COLO668 (cell line): Measurements from ENCODE around the gene OR2T4.

Experiments used
- DNase-seq: peaks from one replicate; lab custom pipeline; 2025; ENCODE audit not compliant: unreplicated experiment; lab: John Stamatoyannopoulos, UW

Gene OR2T4

DNA sequence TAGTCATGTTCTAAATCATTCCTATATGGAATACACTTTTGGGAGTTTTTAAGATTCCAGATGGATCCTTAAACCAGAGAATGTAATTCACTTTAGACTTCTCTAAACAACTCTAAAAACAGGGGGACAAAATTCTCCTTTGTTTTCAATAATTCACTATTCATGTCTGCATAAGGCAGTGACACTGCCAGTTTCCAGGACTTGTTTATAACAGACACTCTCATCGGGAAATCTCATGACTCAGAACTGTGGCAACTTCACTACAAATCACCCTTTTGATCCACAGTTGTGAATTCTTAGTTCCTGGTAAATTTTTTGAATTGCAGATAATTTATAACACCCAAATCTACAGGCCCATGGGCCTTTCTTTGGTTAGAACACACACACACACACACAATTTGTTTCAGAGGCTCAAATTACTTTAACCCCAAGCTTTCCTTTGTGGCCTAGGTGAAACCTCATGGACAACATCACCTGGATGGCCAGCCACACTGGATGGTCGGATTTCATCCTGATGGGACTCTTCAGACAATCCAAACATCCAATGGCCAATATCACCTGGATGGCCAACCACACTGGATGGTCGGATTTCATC, at the start of gene OR2T4:
TSS of gene OR2T4 (plus strand) at position 545 of the 595 bp plus-strand sequence. CDS start at position 545, 0 bp downstream.
- no peak for DNase-seq

DNA sequence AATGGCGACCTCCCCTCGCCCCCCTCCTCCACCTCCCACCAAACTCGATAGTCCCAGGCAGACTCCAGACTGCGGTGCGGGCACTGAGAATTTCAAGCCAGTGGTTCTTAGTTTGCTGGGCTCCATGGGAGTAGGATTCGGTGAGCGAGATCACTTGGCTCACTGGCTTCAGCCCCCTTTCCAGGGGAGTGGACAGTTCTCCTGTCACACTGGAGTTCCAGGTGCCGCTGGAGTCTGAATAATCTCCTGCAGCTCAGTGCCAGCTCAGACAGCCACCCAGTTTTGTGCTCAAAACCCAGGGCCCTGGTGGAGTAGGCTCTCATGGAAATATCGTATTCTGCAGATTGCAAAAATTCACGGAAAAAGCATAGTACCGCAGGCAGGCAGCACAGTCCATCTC, 44.7 kb upstream of the OR2T4 start:
- no peak for DNase-seq

DNA sequence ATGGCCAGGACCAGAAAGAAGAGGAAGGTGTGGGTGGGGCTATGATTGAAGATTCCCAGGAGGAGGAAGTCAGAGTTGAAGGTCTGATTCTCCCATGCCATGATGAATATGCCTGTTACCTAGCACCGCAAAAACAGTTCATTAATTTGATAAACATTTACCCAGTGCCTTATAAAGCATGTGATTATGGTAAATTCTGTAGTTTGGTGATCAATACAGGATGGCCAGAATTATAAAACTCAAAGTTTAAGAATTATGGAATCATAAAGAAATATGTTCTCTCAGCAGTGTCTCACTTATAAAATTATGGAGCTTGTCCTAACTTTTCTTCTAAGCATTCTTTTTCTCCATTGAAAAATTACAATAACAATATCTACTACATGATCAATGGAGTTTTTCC, 37.0 kb upstream of the OR2T4 start, which contains the start of gene OR2M7:
TSS of gene OR2M7 (minus strand) at position 101 of the 400 bp plus-strand sequence. CDS start at position 101, 0 bp downstream.
- no peak for DNase-seq

DNA sequence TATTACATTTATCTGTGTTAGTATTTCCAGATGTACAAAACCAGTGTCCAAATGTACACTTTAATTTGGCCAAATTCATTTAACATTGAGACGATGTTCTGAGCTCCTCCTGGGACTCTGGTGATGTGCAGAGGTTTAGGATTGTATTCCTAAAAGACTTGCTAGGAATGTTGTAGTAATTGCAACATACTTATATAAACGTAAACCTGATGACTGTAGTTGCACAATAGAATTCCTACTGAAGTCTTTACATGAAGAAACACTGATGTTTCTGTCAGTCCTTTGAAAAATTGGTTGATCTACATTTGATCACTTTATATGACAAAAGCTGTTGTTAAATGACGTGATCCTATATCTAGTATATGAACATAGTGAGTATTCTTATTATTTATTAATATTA, 18.0 kb upstream of the OR2T4 start:
- DNase-seq, result no peak

GRCh38 chr1:248348475-248348874, 13.0 kb upstream of the OR2T4 start, which contains the start of gene OR14C36:
OR14C36 (plus strand) TSS chr1:248348775; CDS start chr1:248348775, 0 bp downstream.
- no peak for DNase-seq

- DNase-seq, result no peak
Observed at GRCh38 chr1:248359415-248359814, 2.0 kb upstream of the OR2T4 start.

DNA sequence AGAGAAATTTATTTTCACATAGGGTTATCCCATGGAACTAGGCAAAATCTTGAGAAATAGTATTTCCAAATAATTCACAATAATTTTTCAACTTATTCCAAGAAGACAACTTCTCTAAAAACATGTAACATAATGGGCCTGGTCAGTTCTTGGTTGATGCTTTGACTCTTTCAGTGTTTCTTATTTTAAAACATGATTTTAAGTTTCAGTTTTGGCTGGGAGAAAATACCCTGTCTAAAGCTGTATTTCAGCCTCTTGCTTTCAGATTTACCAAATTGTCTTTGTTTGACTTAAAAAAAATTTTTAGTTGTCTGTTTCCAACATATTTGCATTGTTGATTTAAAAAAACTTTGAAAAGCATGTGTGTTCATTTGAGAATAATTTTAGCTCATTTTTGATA, 5.1 kb downstream of the OR2T4 start:
- no peak for DNase-seq

- DNase-seq, result no peak
Observed at GRCh38 chr1:248372394-248372793, 10.9 kb downstream of the OR2T4 start.

DNA sequence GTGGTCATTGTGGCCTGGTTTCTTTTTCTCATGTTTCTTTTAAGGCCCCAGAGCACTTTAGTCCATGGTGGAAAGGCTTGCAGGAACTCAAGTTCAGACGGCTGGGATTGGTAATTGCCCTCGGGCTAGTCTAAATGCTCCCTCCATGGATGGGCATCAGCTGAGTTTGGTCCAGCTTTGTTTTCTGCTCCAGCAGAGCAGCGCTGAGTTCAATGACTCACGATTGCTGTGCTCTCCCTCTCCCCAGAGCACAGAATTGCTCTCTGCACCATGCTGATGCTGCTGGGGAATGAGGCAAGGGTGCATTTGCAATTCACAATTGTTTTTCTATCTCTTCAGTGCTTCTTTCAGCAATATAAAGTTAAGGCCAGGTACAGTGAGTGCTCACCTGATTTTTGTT, 12.3 kb downstream of the OR2T4 start:
- DNase-seq, result no peak

DNA sequence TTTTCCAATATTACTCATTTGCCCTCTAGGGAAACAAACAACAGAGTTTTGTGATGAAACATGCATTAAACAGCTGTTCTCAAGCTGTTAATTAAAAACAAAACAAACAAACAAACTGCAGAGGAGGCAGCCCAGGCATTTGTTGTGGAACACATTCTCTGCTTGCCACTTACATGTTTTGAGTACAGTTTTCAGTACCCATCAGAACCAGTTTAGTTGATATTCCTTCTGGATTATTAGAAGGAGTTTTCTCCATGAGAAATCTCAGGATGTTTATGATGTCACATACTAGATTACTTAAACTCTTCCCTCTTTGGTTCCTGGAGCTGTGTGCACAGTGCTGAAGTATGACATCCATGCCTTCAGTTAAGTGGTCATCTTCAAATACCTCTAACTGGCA, 14.0 kb downstream of the OR2T4 start, which contains the start of gene OR2T6:
TSS of gene OR2T6 (plus strand) at position 301 of the 400 bp plus-strand sequence. CDS start 11,863 bp downstream, outside the sequence.
- no peak for DNase-seq

DNA sequence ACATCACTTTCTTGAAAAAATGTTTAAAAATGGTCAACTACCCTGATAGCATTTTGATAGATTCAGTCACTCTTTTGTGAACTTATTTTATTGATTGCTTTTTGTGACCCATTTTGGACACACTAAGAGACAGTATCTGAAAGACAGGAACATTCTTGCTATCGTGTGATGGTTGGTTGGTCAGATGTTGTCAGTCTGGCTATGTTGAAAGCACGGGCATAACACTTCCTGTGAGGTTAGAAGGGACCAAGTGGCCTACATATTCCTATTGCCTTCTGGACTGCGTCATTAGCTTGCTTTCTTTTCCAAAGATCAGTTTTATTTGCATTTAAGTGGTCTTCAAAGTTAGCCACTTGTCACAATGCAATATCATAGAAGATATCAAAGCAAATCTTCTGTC, 15.5 kb downstream of the OR2T4 start:
- no peak for DNase-seq

GRCh38 chr1:248380854-248381253, 19.4 kb downstream of the OR2T4 start:
- no peak for DNase-seq

GRCh38 chr1:248388426-248388825, 27.0 kb downstream of the OR2T4 start:
- DNase-seq, result no peak

- no peak for DNase-seq
Observed at GRCh38 chr1:248393050-248393449, 31.6 kb downstream of the OR2T4 start.

DNA sequence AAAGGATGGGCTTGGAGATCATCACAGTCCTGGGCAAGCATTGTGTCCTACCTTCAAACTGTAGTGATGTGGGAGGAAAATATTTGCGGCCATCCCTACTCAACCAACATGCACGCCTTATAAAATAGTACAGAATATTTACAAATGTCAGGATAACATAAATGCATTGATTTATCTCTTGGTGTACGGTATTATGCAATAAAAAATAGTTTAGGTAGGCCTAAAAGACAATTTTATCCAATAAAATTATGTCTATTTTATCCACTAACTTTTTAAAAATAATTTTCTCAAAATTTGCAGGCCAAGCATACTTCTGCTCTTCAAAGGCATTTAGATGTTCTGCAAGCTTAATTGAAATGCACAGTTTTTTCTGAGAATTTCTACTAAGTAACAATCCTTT, 41.3 kb downstream of the OR2T4 start, which contains the start of gene OR2T1:
TSS of gene OR2T1 (plus strand) at position 301 of the 400 bp plus-strand sequence. CDS start 3,100 bp downstream, outside the sequence.
- no peak for DNase-seq

DNA sequence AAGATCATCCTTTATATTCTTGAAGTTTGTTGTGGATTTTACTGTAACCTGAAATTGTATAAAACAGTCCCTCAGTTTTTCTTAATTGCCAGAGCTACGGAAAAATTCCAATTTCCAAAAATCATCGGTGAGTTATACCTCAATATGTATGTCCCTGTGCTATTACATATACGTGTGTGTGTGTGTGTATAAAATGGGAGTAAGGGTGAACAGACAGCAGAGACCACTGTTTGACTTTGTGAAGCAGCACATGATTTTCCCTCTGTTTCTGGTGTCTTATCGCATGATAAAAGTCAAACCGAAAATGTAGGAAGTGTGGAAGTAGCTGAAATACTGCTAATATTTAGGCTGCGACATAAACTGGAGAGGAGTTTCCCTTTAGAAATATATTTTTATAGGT, 42.6 kb downstream of the OR2T4 start:
- DNase-seq, result no peak

DNA sequence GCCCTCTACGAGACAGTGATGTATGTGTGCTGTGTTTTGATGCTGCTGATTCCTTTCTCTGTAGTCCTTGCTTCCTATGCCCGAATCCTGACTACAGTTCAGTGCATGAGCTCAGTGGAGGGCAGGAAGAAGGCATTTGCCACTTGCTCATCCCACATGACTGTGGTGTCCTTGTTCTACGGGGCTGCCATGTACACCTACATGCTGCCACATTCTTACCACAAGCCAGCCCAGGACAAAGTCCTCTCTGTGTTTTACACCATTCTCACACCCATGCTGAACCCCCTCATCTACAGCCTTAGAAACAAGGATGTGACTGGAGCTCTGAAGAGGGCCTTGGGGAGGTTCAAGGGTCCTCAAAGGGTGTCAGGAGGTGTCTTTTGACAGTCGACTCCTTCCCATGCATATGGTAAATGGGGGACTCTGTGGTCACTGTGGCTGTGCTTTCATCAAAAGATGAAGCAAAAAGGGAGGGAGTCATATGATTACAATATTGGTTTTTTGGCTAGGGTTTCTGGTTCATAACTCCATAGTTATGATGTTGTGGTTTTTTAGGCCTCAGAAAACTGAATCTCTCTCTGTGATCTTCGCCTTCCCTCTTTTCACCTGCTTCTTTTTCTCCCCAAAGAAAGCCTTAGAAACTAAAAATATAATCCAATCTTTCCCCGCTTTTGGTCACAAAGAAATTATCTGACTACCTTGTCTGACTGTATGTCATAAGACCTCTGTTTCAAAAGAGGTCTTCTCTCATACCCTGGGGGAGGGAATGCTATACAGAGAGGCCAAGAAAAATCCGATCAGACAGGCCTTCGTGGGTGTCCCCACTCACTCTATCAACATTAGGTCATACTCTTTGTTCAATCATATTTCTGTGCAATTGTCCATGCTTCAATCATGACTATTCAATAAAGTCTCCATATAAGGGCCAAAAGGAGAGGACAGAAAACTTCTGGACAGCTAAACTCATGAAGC, 45.5 kb downstream of the OR2T4 start:
- no peak for DNase-seq
